HepG2 (cell line): ENCODE data around the gene PP2D1. TPM values are rescaled to one million over a fixed set of nuclear protein-coding genes. Genes with fewer than 3 reads are reported as not detected.

ENCODE experiments used
- CBX1 ChIP-seq: IDR thresholded peaks from one replicate; pipeline ENCODE4 v1.6.1; 2016; ENCODE audit warnings: antibody characterized with exemption, low read depth
- DDIT3 ChIP-seq: sonication (generic); formaldehyde crosslinking; IDR thresholded peaks from 2 replicates; pipeline ENCODE4 v1.4.0; 2020; ENCODE audit warnings: mild to moderate bottlenecking, missing genetic modification reagents
- ETV5 ChIP-seq: IDR thresholded peaks from 2 replicates; pipeline ENCODE4 v1.6.1; 2018; ENCODE audit warnings: missing biosample characterization, missing genetic modification reagents, inconsistent platforms, borderline replicate concordance
- FOXK1 ChIP-seq: sonication (generic); formaldehyde crosslinking; IDR thresholded peaks from 2 replicates; pipeline ENCODE4 v1.4.0; 2020; ENCODE audit warnings: low read depth, missing genetic modification reagents, borderline replicate concordance
- HINFP ChIP-seq: sonication (generic); formaldehyde crosslinking; IDR thresholded peaks from 2 replicates; pipeline ENCODE4 v1.4.0; 2020; ENCODE audit warnings: low read depth, mild to moderate bottlenecking, missing genetic modification reagents
- NCOA1 ChIP-seq: sonication (generic); formaldehyde crosslinking; IDR thresholded peaks from 2 replicates; pipeline ENCODE4 v1.9.0; 2021; ENCODE audit warnings: missing genetic modification reagents
- PATZ1 ChIP-seq: sonication (generic); formaldehyde crosslinking; IDR thresholded peaks from 2 replicates; pipeline ENCODE4 v1.4.0; 2020; ENCODE audit warnings: missing genetic modification reagents
- PHF8 ChIP-seq: sonication (generic); formaldehyde crosslinking; IDR thresholded peaks from 2 replicates; pipeline ENCODE4 v1.5.0; 2020; ENCODE audit warnings: missing genetic modification reagents
- PRPF4 ChIP-seq: fragments of 200-400 bp; formaldehyde crosslinking; IDR thresholded peaks from 2 replicates; pipeline ENCODE4 v1.6.1; 2016; ENCODE audit warnings: low read length, low read depth; ENCODE audit not compliant: poor library complexity, severe bottlenecking
- STAT5B ChIP-seq: sonication (generic); formaldehyde crosslinking; IDR thresholded peaks from 2 replicates; pipeline ENCODE4 v1.4.0; 2020; ENCODE audit warnings: missing genetic modification reagents
- YY1 ChIP-seq: IDR thresholded peaks from 2 replicates; pipeline ENCODE4 v1.6.1; 2011; ENCODE audit warnings: low read length, low read depth, moderate library complexity, mild to moderate bottlenecking; ENCODE audit not compliant: insufficient read depth, insufficient replicate concordance
- ZBTB26 ChIP-seq: IDR thresholded peaks from 2 replicates; pipeline ENCODE4 v1.6.1; 2016; ENCODE audit warnings: missing compliant biosample characterization, missing genetic modification reagents, borderline replicate concordance
- ZBTB38 ChIP-seq: sonication (generic); formaldehyde crosslinking; IDR thresholded peaks from 2 replicates; pipeline ENCODE4 v1.5.1; 2020; ENCODE audit warnings: mild to moderate bottlenecking, missing genetic modification reagents
- ZNF350 ChIP-seq: sonication (generic); formaldehyde crosslinking; IDR thresholded peaks from 2 replicates; pipeline ENCODE4 v1.4.0; 2020; ENCODE audit warnings: mild to moderate bottlenecking, low read depth, missing genetic modification reagents, borderline replicate concordance
- ZNF354B ChIP-seq: sonication (generic); formaldehyde crosslinking; IDR thresholded peaks from 2 replicates; pipeline ENCODE4 v1.8.0; 2022; ENCODE audit warnings: mild to moderate bottlenecking, missing genetic modification reagents
- ZNF547 ChIP-seq: sonication (generic); formaldehyde crosslinking; IDR thresholded peaks from 2 replicates; pipeline ENCODE4 v1.5.1; 2020; ENCODE audit warnings: mild to moderate bottlenecking, missing genetic modification reagents
- ZNF570 ChIP-seq: sonication (generic); formaldehyde crosslinking; IDR thresholded peaks from 2 replicates; pipeline ENCODE4 v1.4.0; 2020; ENCODE audit warnings: mild to moderate bottlenecking, missing genetic modification reagents, borderline replicate concordance
- ZNF619 ChIP-seq: sonication (generic); formaldehyde crosslinking; IDR thresholded peaks from 2 replicates; pipeline ENCODE4 v1.4.0; 2020; ENCODE audit warnings: mild to moderate bottlenecking, missing genetic modification reagents
- ZSCAN20 ChIP-seq: sonication (generic); formaldehyde crosslinking; IDR thresholded peaks from 2 replicates; pipeline ENCODE4 v1.4.0; 2020; ENCODE audit warnings: missing genetic modification reagents, mild to moderate bottlenecking, borderline replicate concordance
- ZSCAN31 ChIP-seq: sonication (generic); formaldehyde crosslinking; IDR thresholded peaks from 2 replicates; pipeline ENCODE4 v1.5.0; 2020; ENCODE audit warnings: low read depth, mild to moderate bottlenecking, missing genetic modification reagents
- polyA plus RNA-seq, 8 experiments: library from polyadenylated mRNA; depleted of rRNA in 3 of 8; stranded (reverse) in 7 of 8; unstranded in 1 of 8; fragments of >200 nt; fragmentation: Illumina TruSeq in 4 of 8; extraction: Trizol in 4 of 8; gene quantifications; 2 replicates each; pipeline versions ENCODE4 v1.2.1 to v1.2.3, GENCODE V29; 2011 to 2016; ENCODE audit warnings: low read depth in 4 of 8, missing spikeins in 1 of 8, mixed read lengths in 1 of 8; ENCODE audit not compliant: insufficient read depth in 1 of 8
- total RNA-seq, 5 experiments: library from RNA; depleted of rRNA; stranded (reverse); fragments of >200 nt; fragmentation: Illumina TruSeq; extraction: Trizol; gene quantifications; 2 replicates each; pipeline ENCODE4 v1.2.3, GENCODE V29; 2016; ENCODE audit warnings: low read depth in 1 of 5
- TF ChIP-seq, protein P1 (sequence below): IDR thresholded peaks from 2 replicates; pipeline ENCODE4 v1.6.1; 2016; ENCODE audit warnings: control low read depth
- TF ChIP-seq, protein P2 (sequence below): sonication (generic); formaldehyde crosslinking; IDR thresholded peaks from 2 replicates; pipeline ENCODE4 v1.4.0; 2020; ENCODE audit warnings: missing genetic modification reagents

The PP2D1 gene
- total and polyA plus RNA-seq, 2 of the 13 experiments (the other 11 are each of a cell fraction or from before 2014, with no cell fraction given): not detected

DNA sequence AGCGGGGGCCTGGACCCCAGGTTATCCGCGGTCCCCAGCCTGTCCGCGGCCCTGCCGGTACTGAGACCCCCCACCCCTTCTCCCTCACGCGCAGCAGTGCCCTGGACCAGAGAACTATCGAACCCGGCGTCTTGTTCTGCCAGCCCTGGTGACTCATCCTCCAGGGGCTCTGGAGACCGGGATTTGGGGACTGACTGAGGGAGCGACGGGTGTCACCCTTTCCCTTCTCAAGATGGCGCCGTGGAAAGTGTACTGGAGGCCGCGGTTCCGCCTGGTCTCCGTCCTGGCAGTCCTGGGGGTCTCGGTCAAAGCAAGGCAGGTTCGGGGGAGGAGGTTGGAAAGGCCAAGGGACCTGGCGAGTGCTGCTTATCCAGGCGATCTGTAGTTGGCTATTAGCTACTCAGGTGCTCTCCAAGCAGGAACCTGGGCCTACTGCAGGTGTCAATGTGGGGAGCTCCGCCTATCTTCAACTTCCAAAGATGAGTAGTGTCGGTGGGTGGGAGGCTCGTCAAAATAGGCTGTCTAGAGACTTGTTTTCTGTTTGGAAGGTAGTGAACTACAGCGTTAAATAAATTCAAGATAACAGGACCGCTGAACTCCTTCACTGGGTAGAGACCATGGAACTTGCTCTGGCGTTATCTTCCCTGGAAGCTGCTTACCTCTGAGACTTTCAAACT lies 64.4 kb downstream of the PP2D1 start (continued):
- no peak for TF ChIP-seq ZBTB26 (CRISPR knock-in tag)
- peak; percentile 73 for TF ChIP-seq PHF8 (CRISPR knock-in tag)
- TF ChIP-seq ZSCAN20: peak; percentile 16; the same call in 1 of the 2 replicates
- TF ChIP-seq, protein P1, sequence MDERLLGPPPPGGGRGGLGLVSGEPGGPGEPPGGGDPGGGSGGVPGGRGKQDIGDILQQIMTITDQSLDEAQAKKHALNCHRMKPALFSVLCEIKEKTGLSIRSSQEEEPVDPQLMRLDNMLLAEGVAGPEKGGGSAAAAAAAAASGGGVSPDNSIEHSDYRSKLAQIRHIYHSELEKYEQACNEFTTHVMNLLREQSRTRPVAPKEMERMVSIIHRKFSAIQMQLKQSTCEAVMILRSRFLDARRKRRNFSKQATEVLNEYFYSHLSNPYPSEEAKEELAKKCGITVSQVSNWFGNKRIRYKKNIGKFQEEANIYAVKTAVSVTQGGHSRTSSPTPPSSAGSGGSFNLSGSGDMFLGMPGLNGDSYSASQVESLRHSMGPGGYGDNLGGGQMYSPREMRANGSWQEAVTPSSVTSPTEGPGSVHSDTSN (CRISPR knock-in tag): no peak
- 0 out of 2 replicates have a peak, but pooled peaks have one; percentile 36 for TF ChIP-seq ZNF619 (CRISPR knock-in tag)
- no peak for TF ChIP-seq STAT5B (CRISPR knock-in tag)
- TF ChIP-seq ETV5 (CRISPR knock-in tag): no peak
- peak; percentile 91 for TF ChIP-seq YY1
- no peak for TF ChIP-seq PATZ1 (CRISPR knock-in tag)
- 0 out of 2 replicates have a peak, but pooled peaks have one; percentile 34 for TF ChIP-seq HINFP
- no peak for TF ChIP-seq NCOA1 (CRISPR knock-in tag)
- TF ChIP-seq DDIT3 (CRISPR knock-in tag): no peak
- TF ChIP-seq ZNF547: peak; percentile 84
- TF ChIP-seq ZSCAN31: no peak
- TF ChIP-seq, protein P2, sequence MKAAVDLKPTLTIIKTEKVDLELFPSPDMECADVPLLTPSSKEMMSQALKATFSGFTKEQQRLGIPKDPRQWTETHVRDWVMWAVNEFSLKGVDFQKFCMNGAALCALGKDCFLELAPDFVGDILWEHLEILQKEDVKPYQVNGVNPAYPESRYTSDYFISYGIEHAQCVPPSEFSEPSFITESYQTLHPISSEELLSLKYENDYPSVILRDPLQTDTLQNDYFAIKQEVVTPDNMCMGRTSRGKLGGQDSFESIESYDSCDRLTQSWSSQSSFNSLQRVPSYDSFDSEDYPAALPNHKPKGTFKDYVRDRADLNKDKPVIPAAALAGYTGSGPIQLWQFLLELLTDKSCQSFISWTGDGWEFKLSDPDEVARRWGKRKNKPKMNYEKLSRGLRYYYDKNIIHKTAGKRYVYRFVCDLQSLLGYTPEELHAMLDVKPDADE: no peak
- TF ChIP-seq FOXK1 (CRISPR knock-in tag): no peak
- no peak for TF ChIP-seq ZNF354B (CRISPR knock-in tag)
- no peak for TF ChIP-seq CBX1
- no peak for TF ChIP-seq ZNF570 (CRISPR knock-in tag)
- TF ChIP-seq ZNF350 (CRISPR knock-in tag): no peak
- no peak for TF ChIP-seq PRPF4
- no peak for TF ChIP-seq ZBTB38
